GM12878 (cell line): Measurements from ENCODE around the gene PHC2. TPM values are rescaled to one million over a fixed set of nuclear protein-coding genes. Genes with fewer than 3 reads are reported as not detected.

Experiments used
- ATAC-seq: fragments of 200-7000 bp; cut with Tn5 transposase; 3 replicates; pipeline ENCODE4 v1.9.1; 2020; ENCODE audit warnings: mild to moderate bottlenecking, moderate library complexity
- BruUV-seq: library from RNA; stranded (reverse); fragments of 400-500 nt; replicated peaks from 2 replicates; lab custom pipeline; 2021; lab: Mats Ljungman, UMichigan
- CTCF ChIA-PET: fragments of 300-600 bp; sonication (Branson Sonifier 250); formaldehyde crosslinking; extraction: SDS; loops from one replicate; lab custom pipeline; 2021; ENCODE audit warnings: inconsistent platforms; lab: Yijun Ruan, JAX
- POLR2A ChIA-PET: fragments of 350-600 bp; formaldehyde crosslinking; extraction: SDS; loops from one replicate; lab custom pipeline; 2021; ENCODE audit warnings: inconsistent platforms; lab: Charles Lee
- RAD21 ChIA-PET: fragments of 300-600 bp; sonication (Branson Sonifier 250); formaldehyde crosslinking; loops from one replicate; lab custom pipeline; 2023; ENCODE audit warnings: antibody characterized with exemption; ENCODE audit not compliant: unreplicated experiment; lab: Charles Lee
- SMC1A ChIA-PET: fragments of 300-600 bp; sonication (Branson Sonifier 250); formaldehyde crosslinking; loops from one replicate; lab custom pipeline; 2023; ENCODE audit not compliant: unreplicated experiment, uncharacterized antibody; lab: Charles Lee
- DNase-seq: peaks from one replicate; pipeline ENCODE4 v3.0.0-alpha.2; 2011; ENCODE audit warnings: low read depth, low spot score
- FAIRE-seq: peaks from 3 replicates; lab custom pipeline; 2011; peaks lifted over from hg19 to GRCh38; lab: Jason Lieb, UNC
- H2AFZ ChIP-seq: 2 replicates; pipeline ENCODE4 v1.6.0; 2011; ENCODE audit warnings: low read depth, low read length, control low read depth; ENCODE audit not compliant: control insufficient read depth
- H3K27ac ChIP-seq: 2 replicates; pipeline ENCODE4 v1.5.1; 2011; ENCODE audit warnings: control low read depth; ENCODE audit not compliant: control insufficient read depth, insufficient read depth
- H3K27me3 ChIP-seq, 2 experiments: replicated peaks in 1 of 2; 2 replicates each; pipeline versions ENCODE4 v1.6.0 to v1.6.1; 2011; ENCODE audit warnings: low read length in 1 of 2; ENCODE audit not compliant: control insufficient read depth in 2 of 2, insufficient read depth in 2 of 2
- H3K36me3 ChIP-seq, 2 experiments: 2 replicates each; pipeline ENCODE4 v1.5.1; 2011; ENCODE audit warnings: low read length in 1 of 2; ENCODE audit not compliant: control insufficient read depth in 2 of 2, insufficient read depth in 2 of 2
- H3K4me1 ChIP-seq: 2 replicates; pipeline ENCODE4 v1.6.1; 2011; ENCODE audit warnings: mild to moderate bottlenecking, low read length, moderate library complexity, mixed read lengths; ENCODE audit not compliant: control insufficient read depth, insufficient read depth
- H3K4me2 ChIP-seq: 2 replicates; pipeline ENCODE4 v1.6.0; 2011; ENCODE audit warnings: control low read depth; ENCODE audit not compliant: control insufficient read depth, insufficient read depth
- H3K4me3 ChIP-seq: fragments of 200-600 bp; sonication (generic); 2 replicates; pipeline ENCODE4 v1.5.1; 2016
- H3K79me2 ChIP-seq: 2 replicates; pipeline ENCODE4 v1.6.0; 2011; ENCODE audit warnings: low read length; ENCODE audit not compliant: control insufficient read depth, insufficient read depth
- H3K9ac ChIP-seq: 2 replicates; pipeline ENCODE4 v1.8.0; 2011; ENCODE audit warnings: low read length, control low read depth, mixed read lengths; ENCODE audit not compliant: control insufficient read depth, insufficient read depth
- H3K9me3 ChIP-seq: replicated peaks from 3 replicates; pipeline ENCODE4 v1.5.1; 2011; ENCODE audit warnings: mild to moderate bottlenecking, low read length; ENCODE audit not compliant: control insufficient read depth, insufficient read depth
- H4K20me1 ChIP-seq: 2 replicates; pipeline ENCODE4 v1.6.0; 2011; ENCODE audit not compliant: control insufficient read depth, insufficient read depth
- CBX3 ChIP-seq: fragments of 200-600 bp; sonication (generic); IDR thresholded peaks from 2 replicates; pipeline ENCODE4 v1.6.1; 2016; ENCODE audit warnings: low read depth, borderline replicate concordance
- KAT2A ChIP-seq: conservative IDR thresholded peaks from 2 replicates; pipeline ENCODE4 v1.6.1; 2011; ENCODE audit warnings: low read depth, low read length; ENCODE audit not compliant: control insufficient read depth
- MLLT1 ChIP-seq: fragments of 450-650 bp; IDR thresholded peaks from 2 replicates; pipeline ENCODE4 v1.6.1; 2016; ENCODE audit warnings: mild to moderate bottlenecking
- SMAD1 ChIP-seq: fragments of 450-650 bp; IDR thresholded peaks from 2 replicates; pipeline ENCODE4 v1.6.1; 2018; ENCODE audit warnings: mild to moderate bottlenecking, low read depth; ENCODE audit not compliant: partially characterized antibody
- TCF3 ChIP-seq: IDR thresholded peaks from 2 replicates; pipeline ENCODE4 v1.6.1; 2012; ENCODE audit warnings: low read depth, mild to moderate bottlenecking, low read length, borderline replicate concordance; ENCODE audit not compliant: insufficient read depth
- ZNF24 ChIP-seq: fragments of 450-650 bp; IDR thresholded peaks from 2 replicates; pipeline ENCODE4 v1.6.1; 2017; ENCODE audit warnings: antibody characterized with exemption, mild to moderate bottlenecking
- ZNF274 ChIP-seq: IDR thresholded peaks from one replicate; pipeline ENCODE4 v1.8.0; 2011; ENCODE audit not compliant: insufficient read length, insufficient read depth
- WGBS: methylation state at CpG from one replicate; pipeline ENCODE4 v1.1.6; 2016; ENCODE audit warnings: low lambda C conversion rate; ENCODE audit not compliant: insufficient replicate concordance, insufficient coverage; ENCODE audit errors: missing lambda C conversion rate; 5-methylcytosine and 5-hydroxymethylcytosine counted together
- in situ Hi-C: fragments of 300-500 bp; cut with MboI; formaldehyde crosslinking; loops from 9 replicates; pipeline ENCODE4 v1.14.3; 2018; ENCODE audit warnings: mixed read lengths
- intact Hi-C: fragments of 100-400 bp; cut with micrococcal nuclease; formaldehyde crosslinking; loops from one replicate; pipeline ENCODE4 v1.14.2; 2022; ENCODE audit not compliant: unreplicated experiment
- polyA plus RNA-seq, 11 experiments: library from polyadenylated mRNA; depleted of rRNA in 4 of 11; unstranded in 6 of 11; stranded (reverse) in 5 of 11; fragments of >200 nt; fragmentation: Nextera tagmentation in 4 of 11; fragmentation: Illumina TruSeq in 1 of 11; extraction: Ambion mirVana in 4 of 11; extraction: Trizol in 1 of 11; gene quantifications; 1 replicate in 1 of 11; 2 replicates in 10 of 11; pipeline versions ENCODE4 v1.2.1 to v1.2.3, GENCODE V29; 2011 to 2016; ENCODE audit warnings: inconsistent platforms in 2 of 11, missing spikeins in 2 of 11, low read depth in 1 of 11
- total RNA-seq, 4 experiments: library from RNA; depleted of rRNA in 3 of 4; stranded (reverse); fragments of >200 nt in 3 of 4; fragmentation: Illumina TruSeq in 1 of 4; extraction: Trizol in 1 of 4; gene quantifications; 2 replicates each; pipeline versions ENCODE4 v1.2.1 to v1.2.3, GENCODE V29; 2013 to 2021

The PHC2 gene
- total and polyA plus RNA-seq, 10 of the 15 experiments (the other 5 are each of a cell fraction or from before 2014, with no cell fraction given), result 2.0 to 35.9 (median 16.4) TPM

DNA sequence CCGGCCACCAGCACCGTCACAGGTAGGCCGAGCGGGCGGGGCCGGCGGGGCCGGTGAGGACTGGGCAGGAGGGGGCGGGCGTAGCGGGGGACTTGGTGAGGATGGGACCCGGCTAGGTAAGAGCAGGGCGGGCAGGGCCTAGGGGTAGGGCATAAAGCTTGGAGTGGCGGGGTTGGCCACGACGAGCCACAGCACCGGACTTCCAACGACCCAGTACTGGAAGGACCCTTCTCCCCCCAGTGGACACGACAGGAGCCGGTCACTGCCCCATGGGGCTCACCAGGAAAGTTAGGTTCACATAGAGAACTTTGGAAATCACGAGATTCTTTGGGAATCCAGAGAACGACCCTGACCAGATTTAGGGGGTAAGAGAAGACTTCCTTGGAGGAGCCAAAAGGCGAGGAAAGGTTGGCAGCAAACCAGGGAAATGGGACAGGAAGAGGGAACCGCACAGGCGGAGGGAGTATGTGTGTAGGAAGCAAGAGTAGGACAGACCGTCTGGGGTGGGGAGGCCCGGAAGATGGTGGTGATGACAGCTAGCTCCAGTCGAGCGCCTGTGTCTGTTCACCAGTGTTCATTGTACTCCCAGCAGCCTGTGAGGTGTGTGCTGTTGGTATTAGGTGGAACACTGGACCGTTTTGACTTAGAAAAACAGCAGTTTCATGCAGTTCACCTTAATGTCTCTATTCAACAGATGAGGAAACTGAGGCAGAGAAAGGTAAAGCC, 154.2 kb downstream of the PHC2 start:
- ChIA-PET POLR2A (no interaction called here), SMC1A (no interaction called here), CTCF (no interaction called here), RAD21 (no interaction called here)
- intact Hi-C loops, result no loop called here
- Histone ChIP-seq H3K27ac (no peak overlapping the region), H3K27me3 (no peaks in the 10 kb centered on the region), H3K79me2 (no peaks in the 10 kb centered on the region), H3K4me2 (no peak overlapping the region), H3K9me3 (no peaks in the 10 kb centered on the region), H2AFZ (no peak overlapping the region), H3K36me3 (peaks cover 0 to 4% of the 10 kb centered on the region in 2 experiments; a peak in 3 of 4 replicates)
- in situ Hi-C loops, result no loop called here
- ATAC-seq (no peak), DNase-seq (no peak), FAIRE-seq (no peak)
- WGBS, result 64% methylated on average over 17 of the region's 30 CpGs
- no TSS peak for BruUV-seq
- TF ChIP-seq SMAD1, result no peak
- TF ChIP-seq MLLT1, result no peak
- TF ChIP-seq ZNF24, result no peak
- no peak for TF ChIP-seq KAT2A
- TF ChIP-seq ZNF274, result no peak
- TF ChIP-seq TCF3, result no peak
- no peak for TF ChIP-seq CBX3
- TF ChIP-seq, all 136 proteins: peak for 0
- Histone ChIP-seq H3K4me3 (no peak overlapping the region), H3K4me1 (peaks cover 6% of the 10 kb centered on the region), H4K20me1 (no peaks in the 10 kb centered on the region), H3K9ac (no peak overlapping the region)
